Fibroblast of lung (primary cell): ENCODE data around the gene AP3D1. TPM values are rescaled to one million over a fixed set of nuclear protein-coding genes. Genes with fewer than 3 reads are reported as not detected.

Experiments used
- DNase-seq, 2 donors: peaks; one replicate each; pipeline versions ENCODE4 v3.0.0 to v3.0.0-alpha.2; 2010; ENCODE audit warnings: low read depth in 2 of 2
- H2AFZ ChIP-seq: 2 replicates; pipeline ENCODE4 v1.5.1; 2012; ENCODE audit warnings: low read length, control low read depth, inconsistent platforms
- H3K27ac ChIP-seq: 2 replicates; pipeline ENCODE4 v1.5.1; 2011; ENCODE audit warnings: low read length, control low read depth; ENCODE audit not compliant: insufficient read depth
- H3K27me3 ChIP-seq: 2 replicates; pipeline ENCODE4 v1.5.1; 2011; ENCODE audit warnings: mild to moderate bottlenecking, low read length; ENCODE audit not compliant: control insufficient read depth, insufficient read depth
- H3K36me3 ChIP-seq: 2 replicates; pipeline ENCODE4 v1.5.1; 2011; ENCODE audit warnings: low read length; ENCODE audit not compliant: control insufficient read depth, insufficient read depth
- H3K4me1 ChIP-seq: 2 replicates; pipeline ENCODE4 v1.5.1; 2011; ENCODE audit warnings: low read length; ENCODE audit not compliant: control insufficient read depth, insufficient read depth; ENCODE audit errors: extremely low read depth
- H3K4me2 ChIP-seq: 2 replicates; pipeline ENCODE4 v1.5.1; 2011; ENCODE audit warnings: low read length, control low read depth; ENCODE audit not compliant: insufficient read depth; ENCODE audit errors: extremely low read depth
- H3K4me3 ChIP-seq, 4 experiments: fragments of 200-600 bp in 1 of 4; sonication (generic) in 1 of 4; replicated peaks in 1 of 4; 2 replicates each; pipeline ENCODE4 v1.5.1; 2011 to 2016; ENCODE audit warnings: low read length in 4 of 4, low read depth in 3 of 4, mild to moderate bottlenecking in 3 of 4, control low read depth in 2 of 4, inconsistent platforms in 1 of 4, mixed read lengths in 1 of 4; ENCODE audit not compliant: insufficient read depth in 1 of 4; ENCODE audit errors: control extremely low read depth in 1 of 4
- H3K79me2 ChIP-seq: 2 replicates; pipeline ENCODE4 v1.5.1; 2012; ENCODE audit warnings: mild to moderate bottlenecking, low read length, inconsistent platforms; ENCODE audit not compliant: control insufficient read depth, insufficient read depth
- H3K9ac ChIP-seq: 2 replicates; pipeline ENCODE4 v1.5.1; 2011; ENCODE audit warnings: mild to moderate bottlenecking, low read length, control low read depth; ENCODE audit not compliant: insufficient read depth
- H3K9me3 ChIP-seq: 2 replicates; pipeline ENCODE4 v1.5.1; 2012; ENCODE audit warnings: low read depth, low read length; ENCODE audit not compliant: control insufficient read depth, insufficient read depth
- H4K20me1 ChIP-seq: 2 replicates; pipeline ENCODE4 v1.5.1; 2011; ENCODE audit warnings: low read length; ENCODE audit not compliant: control insufficient read depth, insufficient read depth; ENCODE audit errors: extremely low read depth
- CTCF ChIP-seq, 2 donors: IDR thresholded peaks in 1 of 2; conservative IDR thresholded peaks in 1 of 2; 1 replicate in 1 of 2; 2 replicates in 1 of 2; pipeline ENCODE4 v1.5.1; 2011 to 2012; ENCODE audit warnings: low read length in 2 of 2, control low read depth in 1 of 2, inconsistent platforms in 1 of 2, low read depth in 1 of 2, mild to moderate bottlenecking in 1 of 2
- EZH2 ChIP-seq: IDR thresholded peaks from 2 replicates; pipeline ENCODE4 v1.5.1; 2012; ENCODE audit warnings: low read length, control low read depth, mild to moderate bottlenecking; ENCODE audit errors: missing control alignments
- polyA plus RNA-seq, 2 donors: library from polyadenylated mRNA; depleted of rRNA in 1 of 2; stranded (reverse) in 1 of 2; unstranded in 1 of 2; fragments of >200 nt; gene quantifications; 2 replicates each; pipeline ENCODE4 v1.2.1, GENCODE V29; 2011 to 2012; ENCODE audit warnings: missing spikeins in 1 of 2
- total RNA-seq: library from RNA; depleted of rRNA; stranded (reverse); fragments of >200 nt; gene quantifications from 2 replicates; pipeline ENCODE4 v1.2.1, GENCODE V29; 2014

AP3D1 gene
- total and polyA plus RNA-seq, 2 donors (not counting 1 experiment from before 2014, with no cell fraction given): 68.0 to 99.9 TPM

GRCh38 chr19:2184422-2184975 lies 33.1 kb upstream of the AP3D1 start:
- no peak for TF ChIP-seq CTCF (conservative IDR thresholded peaks at IDR 0.05 in 1 of 2, IDR thresholded peaks at IDR 0.05 in 1 of 2; ENCODE audit: low read depth in 1 of 2, low read length in 2 of 2)
- no peak for TF ChIP-seq EZH2
- H3K4me3 ChIP-seq: no peak overlapping the region
- H3K9ac ChIP-seq: no peak overlapping the region
- H3K4me1 ChIP-seq: peaks cover 32% of the 10 kb centered on the region
- no peaks in the 10 kb centered on the region for H4K20me1 ChIP-seq
- H3K4me2 ChIP-seq: no peak overlapping the region
- H2AFZ ChIP-seq: no peak overlapping the region
- H3K36me3 ChIP-seq: peaks cover 25% of the 10 kb centered on the region
- no peak for DNase-seq
- peaks cover 80% of the 10 kb centered on the region for H3K79me2 ChIP-seq
- no peak overlapping the region for H3K27ac ChIP-seq
- H3K27me3 ChIP-seq: no peaks in the 10 kb centered on the region
- H3K9me3 ChIP-seq: no peaks in the 10 kb centered on the region

DNA sequence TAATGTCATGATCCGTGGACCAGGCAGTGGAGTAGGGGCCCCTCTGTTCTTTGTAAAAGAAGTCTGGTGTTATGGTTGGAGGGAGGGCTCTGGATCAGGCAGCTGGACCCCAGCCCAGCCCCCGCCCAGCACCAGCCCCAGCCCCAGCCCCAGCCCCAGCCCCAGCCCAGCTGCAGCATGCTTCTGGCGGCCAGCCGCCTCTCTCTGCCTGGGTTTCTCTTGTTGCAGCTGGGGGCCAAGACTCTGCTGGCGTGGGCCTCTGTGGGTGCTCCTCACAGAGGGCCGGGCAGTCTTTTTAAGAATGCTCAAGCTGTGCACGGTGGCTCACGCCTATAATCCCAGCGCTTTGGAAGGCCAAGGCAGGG lies 30.2 kb upstream of the AP3D1 start:
- no peak overlapping the region for H3K4me2 ChIP-seq
- H3K9ac ChIP-seq: no peak overlapping the region
- DNase-seq: no peak
- H3K4me3 ChIP-seq: no peak overlapping the region
- no peak for TF ChIP-seq CTCF (conservative IDR thresholded peaks at IDR 0.05 in 1 of 2, IDR thresholded peaks at IDR 0.05 in 1 of 2; ENCODE audit: low read depth in 1 of 2, low read length in 2 of 2)
- no peak for TF ChIP-seq EZH2
- H3K79me2 ChIP-seq: peaks cover 84% of the 10 kb centered on the region
- no peaks in the 10 kb centered on the region for H4K20me1 ChIP-seq
- peaks cover 12% of the 10 kb centered on the region for H3K36me3 ChIP-seq
- no peaks in the 10 kb centered on the region for H3K27me3 ChIP-seq
- no peak overlapping the region for H2AFZ ChIP-seq
- peaks cover 20% of the 10 kb centered on the region for H3K4me1 ChIP-seq
- H3K27ac ChIP-seq: no peak overlapping the region
- H3K9me3 ChIP-seq: no peaks in the 10 kb centered on the region

GRCh38 chr19:2180881-2181632 lies 29.7 kb upstream of the AP3D1 start:
- Histone ChIP-seq H3K27ac (no peak overlapping the region), H3K79me2 (peaks cover 90% of the 10 kb centered on the region), H3K36me3 (peaks cover 12% of the 10 kb centered on the region), H2AFZ (no peak overlapping the region), H3K4me2 (no peak overlapping the region), H3K4me3 (no peak overlapping the region), H3K9ac (no peak overlapping the region), H3K9me3 (no peaks in the 10 kb centered on the region), H3K4me1 (peaks cover 17% of the 10 kb centered on the region), H3K27me3 (no peaks in the 10 kb centered on the region), H4K20me1 (no peaks in the 10 kb centered on the region)
- DNase-seq: no peak
- TF ChIP-seq CTCF (conservative IDR thresholded peaks at IDR 0.05 in 1 of 2, IDR thresholded peaks at IDR 0.05 in 1 of 2; ENCODE audit: low read depth in 1 of 2, low read length in 2 of 2) (no peak), EZH2 (no peak)
